ENCODE data around the gene MALRD1.

- TF ChIP-seq CTCF (IDR thresholded peaks at IDR 0.05; ENCODE audit: low read depth, low read length) (no peak), EZH2phosphoT487 (IDR thresholded peaks at IDR 0.05; ENCODE audit: low read depth) (no peak)
Observed at GRCh38 chr10:19169684-19170083, 121.1 kb downstream of the MALRD1 start.

All from OCI-LY3 (cell line).